Activated CD4-positive, alpha-beta T cell treated with anti-CD3 and anti-CD28 coated beads, Interleukin-2, amount 50 U/mL, for 16 hours (primary cell): Measurements from ENCODE around the gene C1QA.
A peak's percentile ranks its signal among the peaks of the same experiment; 100 is the strongest.
"Not testable (repeated sequence)": the region's sequence is repeated elsewhere in the genome, so short reads cannot be mapped to it uniquely, and the experiment has no call there.

Experiments
- DNase-seq: peaks from one replicate; pipeline ENCODE4 v3.0.0-alpha.2; 2020

Gene C1QA

GRCh38 chr1:22643381-22643780 is 7.0 kb downstream of the C1QA start, which contains the start of gene C1QC:
Gene C1QC, plus strand, starts transcription at chr1:22643633. Its CDS starts 391 bp downstream, at chr1:22644024.
- no peak for DNase-seq

GRCh38 chr1:22643928-22644327 is 7.5 kb downstream of the C1QA start:
- no peak for DNase-seq

- no peak for DNase-seq
Measured at GRCh38 chr1:22645931-22646330, 9.5 kb downstream of the C1QA start.

GRCh38 chr1:22646384-22646783 is 10.0 kb downstream of the C1QA start:
- no peak for DNase-seq

GRCh38 chr1:22650089-22650693 is 13.8 kb downstream of the C1QA start:
- DNase-seq = no peak

GRCh38 chr1:22651941-22652856 is 15.8 kb downstream of the C1QA start:
- no peak for DNase-seq

- DNase-seq = no peak
Measured at GRCh38 chr1:22652881-22653316, 16.5 kb downstream of the C1QA start, which contains the start of gene C1QB. Gene C1QB, plus strand, starts transcription at chr1:22653236. Its CDS starts 6,227 bp downstream, at chr1:22659463.

GRCh38 chr1:22654692-22655091 is 18.3 kb downstream of the C1QA start:
- no peak for DNase-seq

GRCh38 chr1:22658385-22659163 is 22.1 kb downstream of the C1QA start:
- no peak for DNase-seq

- no peak for DNase-seq
Measured at GRCh38 chr1:22660716-22661241, 24.4 kb downstream of the C1QA start.

GRCh38 chr1:22661880-22662279 is 25.5 kb downstream of the C1QA start:
- DNase-seq = no peak

GRCh38 chr1:22662318-22662717 is 25.9 kb downstream of the C1QA start:
- peak; percentile 25 for DNase-seq

- DNase-seq = no peak
Measured at GRCh38 chr1:22662986-22663408, 26.6 kb downstream of the C1QA start.

GRCh38 chr1:22665752-22666151 is 29.3 kb downstream of the C1QA start:
- DNase-seq = no peak

GRCh38 chr1:22666412-22666811 is 30.0 kb downstream of the C1QA start:
- no peak for DNase-seq

- DNase-seq = not testable (repeated sequence)
Measured at GRCh38 chr1:22668840-22669239, 32.4 kb downstream of the C1QA start.

- DNase-seq = no peak
Measured at GRCh38 chr1:22670352-22670975, 34.0 kb downstream of the C1QA start.

- DNase-seq = no peak
Measured at GRCh38 chr1:22671999-22672398, 35.6 kb downstream of the C1QA start.

GRCh38 chr1:22673486-22674409 is 37.3 kb downstream of the C1QA start:
- DNase-seq = peak; percentile 59

- DNase-seq = no peak
Measured at GRCh38 chr1:22674410-22674749, 38.0 kb downstream of the C1QA start.

GRCh38 chr1:22676151-22676550 is 39.7 kb downstream of the C1QA start:
- DNase-seq = not testable (repeated sequence)
